ENCODE results near the gene CCDC63.
"Not testable (repeated sequence)": the region's sequence is repeated elsewhere in the genome, so short reads cannot be mapped to it uniquely, and the experiment has no call there.

CCDC63 gene

DNA sequence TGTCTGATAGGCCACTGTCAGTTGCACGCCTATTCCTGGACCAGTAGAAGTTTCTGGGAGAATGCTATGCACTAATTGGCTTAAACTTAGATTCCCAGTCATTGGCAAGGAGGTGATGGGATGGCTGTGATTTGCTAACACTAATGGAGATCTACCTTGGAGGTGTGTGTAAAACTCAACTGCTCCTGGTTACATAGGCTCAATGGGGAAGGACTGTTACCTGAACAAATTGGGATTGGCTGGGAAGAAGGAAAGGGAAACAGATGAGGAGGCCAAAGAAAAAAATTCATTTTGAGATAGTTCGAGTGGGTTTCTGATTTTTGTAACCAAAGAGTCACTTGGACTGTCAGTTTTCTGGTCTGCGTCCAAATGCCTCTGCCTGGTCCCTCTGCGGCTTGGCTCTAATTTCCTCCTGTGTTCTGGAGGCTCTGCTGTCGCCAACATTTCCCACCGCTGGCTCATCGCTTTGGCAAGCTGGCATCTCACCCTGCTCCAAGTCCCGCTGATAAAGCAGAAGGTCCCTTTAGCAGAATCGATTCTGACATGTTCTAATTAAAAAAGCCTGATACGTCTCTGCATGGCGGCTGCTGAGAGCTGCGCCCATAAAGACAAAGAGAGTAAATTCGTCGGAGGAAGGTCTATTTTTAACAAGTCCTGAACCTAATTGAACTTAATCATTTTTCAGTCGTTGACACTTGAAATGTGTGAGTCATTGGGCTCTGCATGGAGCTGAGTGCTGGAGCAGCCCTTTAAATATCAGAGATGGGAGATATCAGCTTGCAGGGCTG lies 2.0 kb upstream of the CCDC63 start:
- no peak for DNase-seq

GRCh38 chr12:110845339-110845682 lies 1.5 kb upstream of the CCDC63 start:
- no peak for DNase-seq

DNA sequence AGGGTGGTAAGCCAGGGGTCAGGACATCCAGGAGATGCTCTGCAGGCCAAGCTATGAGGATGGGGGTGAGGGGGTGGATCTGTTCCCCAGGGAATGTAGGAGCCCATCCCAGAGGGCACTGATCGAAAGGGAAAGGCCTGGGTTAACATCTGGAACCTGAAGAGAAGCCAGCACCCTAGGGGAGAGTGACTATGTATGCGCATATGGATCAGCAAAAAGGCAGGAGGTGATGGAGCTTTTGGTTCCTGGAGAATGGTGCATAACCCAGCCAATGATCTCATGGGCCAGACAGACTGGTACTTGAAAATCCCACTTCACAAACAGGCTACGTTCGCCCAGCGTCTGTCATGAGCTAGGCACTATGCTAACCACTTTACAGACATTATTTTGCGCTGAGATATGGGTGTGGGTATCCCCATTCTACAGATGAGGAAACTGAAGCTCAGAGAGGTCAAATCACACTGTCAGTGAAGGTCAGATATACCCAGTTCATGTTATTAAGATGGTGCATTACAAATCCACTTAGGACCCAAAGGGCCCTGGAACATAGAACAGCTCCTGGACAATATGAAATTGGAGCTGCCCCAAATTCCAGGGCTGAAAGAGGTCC lies 1.6 kb downstream of the CCDC63 start:
- no peak for DNase-seq

DNA sequence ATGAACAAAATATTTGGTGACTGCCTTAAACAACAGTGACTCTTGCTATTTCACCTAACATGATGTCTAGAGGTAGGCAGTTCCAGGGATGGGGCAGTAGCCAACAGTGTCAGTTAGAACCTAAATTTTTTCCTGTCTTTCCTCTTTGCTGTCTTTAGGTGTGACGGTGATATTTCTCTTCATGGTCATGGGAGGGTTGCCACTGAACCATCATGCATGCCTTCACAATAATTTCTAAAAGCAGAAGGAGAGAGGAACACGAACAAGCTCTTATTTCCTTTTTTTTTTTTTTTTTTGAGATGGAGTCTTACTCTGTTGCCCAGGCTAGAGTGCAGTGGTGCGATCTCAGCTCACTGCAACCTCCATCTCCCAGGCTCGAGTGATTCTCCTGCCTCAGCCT lies 2.4 kb downstream of the CCDC63 start:
- no peak for DNase-seq

DNA sequence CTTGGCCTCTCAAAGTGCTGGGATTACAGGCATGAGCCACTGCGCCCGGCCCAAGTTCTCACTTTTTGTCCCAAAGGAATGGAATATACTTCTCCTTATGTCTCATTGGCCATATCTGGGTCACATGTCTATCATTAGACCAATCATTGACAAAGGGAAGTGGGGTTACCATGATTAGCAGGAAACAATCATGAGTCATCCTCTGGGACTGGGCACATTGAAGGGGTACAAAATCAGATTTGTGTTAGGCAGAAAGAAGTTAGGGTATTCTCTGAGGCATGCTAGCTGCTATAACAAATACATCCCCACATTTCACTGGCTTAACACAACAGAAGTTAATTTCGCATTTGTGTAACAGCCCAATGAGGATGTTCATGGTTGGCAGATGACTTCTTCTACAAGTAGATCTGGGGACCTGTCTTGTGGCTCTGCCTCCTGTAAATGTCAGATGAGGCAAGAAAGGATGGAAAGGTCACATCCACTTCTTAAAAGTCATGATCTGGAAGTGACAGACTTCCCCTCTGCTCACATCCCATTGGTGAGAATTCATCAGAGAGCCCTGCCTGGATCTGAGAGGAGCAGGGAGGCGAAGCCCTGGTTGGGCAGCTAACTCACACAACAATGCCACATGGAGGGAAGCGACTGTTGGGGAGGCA lies 3.1 kb downstream of the CCDC63 start:
- DNase-seq, result no peak

DNA sequence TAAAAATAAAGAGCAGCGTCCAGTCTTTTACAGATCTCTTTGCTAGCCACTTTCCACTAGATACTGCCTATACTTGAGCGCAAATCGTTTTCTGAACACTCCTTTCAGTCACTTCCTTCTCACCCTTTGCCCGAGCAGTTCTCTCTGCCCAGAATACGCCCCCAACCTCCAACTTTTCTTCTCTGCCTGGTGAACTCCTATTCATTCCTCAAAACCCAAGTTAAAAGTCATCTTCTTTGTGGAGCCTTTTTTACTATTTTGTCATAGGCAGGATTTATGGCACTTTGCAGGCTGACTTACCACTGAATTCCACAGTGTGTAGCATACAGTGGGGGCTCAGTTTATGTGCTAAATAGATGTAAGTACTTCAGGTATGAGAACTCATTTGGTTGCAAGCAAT lies 4.0 kb downstream of the CCDC63 start:
- DNase-seq, result no peak

- DNase-seq, result no peak
Measured at GRCh38 chr12:110853836-110854235, 7.0 kb downstream of the CCDC63 start.

DNA sequence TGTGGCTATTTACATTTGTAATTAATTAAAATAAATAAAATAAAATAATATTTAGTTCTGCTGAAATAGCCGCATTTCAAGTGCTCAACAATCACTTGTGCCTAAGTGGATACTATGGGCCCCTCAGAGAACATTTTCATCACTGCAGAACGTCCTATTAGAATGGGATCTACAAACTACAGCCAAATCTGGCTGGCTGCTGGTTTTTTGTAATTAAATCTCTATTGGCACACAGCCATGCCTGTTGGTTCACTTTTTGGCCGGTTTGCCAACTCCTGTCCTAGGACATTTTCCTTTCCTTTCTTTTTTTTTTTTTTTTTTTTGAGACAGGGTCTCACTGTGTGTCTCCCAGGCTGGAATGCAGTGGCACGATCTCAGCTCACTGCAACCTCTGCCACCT lies 9.8 kb downstream of the CCDC63 start:
- DNase-seq, result no peak

- DNase-seq, result no peak
Measured at GRCh38 chr12:110857528-110857927, 10.7 kb downstream of the CCDC63 start.

GRCh38 chr12:110857954-110858353 lies 11.2 kb downstream of the CCDC63 start:
- DNase-seq, result not testable (repeated sequence)

- no peak for DNase-seq
Measured at GRCh38 chr12:110858848-110859247, 12.1 kb downstream of the CCDC63 start.

DNA sequence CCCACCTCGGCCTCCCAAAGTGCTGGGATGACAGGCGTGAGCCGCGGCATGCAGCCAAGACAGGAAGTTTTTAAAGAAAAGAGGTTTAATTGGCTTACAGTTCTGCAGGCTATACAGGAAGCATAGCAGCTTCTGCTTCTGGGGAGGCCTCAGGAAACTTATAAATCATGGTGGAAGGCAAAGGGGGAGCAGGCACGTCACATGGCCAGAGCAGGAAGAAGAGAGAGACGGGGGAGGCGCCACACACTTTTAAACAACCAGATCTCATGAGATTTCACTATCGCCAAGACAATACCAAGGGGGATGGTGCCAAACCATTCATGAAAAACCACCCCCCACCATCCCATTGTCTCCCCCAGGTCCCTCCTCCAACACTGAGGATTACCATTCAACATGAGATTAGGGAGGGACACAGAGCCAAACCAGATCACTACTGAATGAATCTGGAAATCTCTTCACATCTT lies 14.1 kb downstream of the CCDC63 start:
- DNase-seq, result no peak

GRCh38 chr12:110861729-110862128 lies 14.9 kb downstream of the CCDC63 start:
- DNase-seq, result no peak

DNA sequence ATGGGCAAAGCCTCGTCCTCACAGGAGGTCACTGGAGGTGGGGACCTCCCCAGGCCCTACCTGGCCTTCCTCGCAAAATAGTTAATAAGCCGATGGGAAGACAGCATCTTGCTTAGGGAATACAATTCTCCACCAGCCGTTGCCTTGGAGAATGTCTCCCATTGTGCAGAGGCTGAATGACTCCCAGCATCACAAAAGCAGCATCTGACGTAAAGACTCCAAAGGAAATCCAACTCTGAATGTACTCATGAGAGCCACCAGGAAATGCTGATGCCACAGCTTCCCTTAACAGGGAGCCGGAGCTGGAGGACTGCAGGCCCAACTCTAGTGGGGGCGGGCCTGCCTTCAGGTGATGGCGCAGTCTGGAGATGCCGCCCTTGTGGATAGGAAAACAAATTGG lies 15.5 kb downstream of the CCDC63 start:
- no peak for DNase-seq

GRCh38 chr12:110863161-110863560 lies 16.4 kb downstream of the CCDC63 start:
- DNase-seq, result no peak

DNA sequence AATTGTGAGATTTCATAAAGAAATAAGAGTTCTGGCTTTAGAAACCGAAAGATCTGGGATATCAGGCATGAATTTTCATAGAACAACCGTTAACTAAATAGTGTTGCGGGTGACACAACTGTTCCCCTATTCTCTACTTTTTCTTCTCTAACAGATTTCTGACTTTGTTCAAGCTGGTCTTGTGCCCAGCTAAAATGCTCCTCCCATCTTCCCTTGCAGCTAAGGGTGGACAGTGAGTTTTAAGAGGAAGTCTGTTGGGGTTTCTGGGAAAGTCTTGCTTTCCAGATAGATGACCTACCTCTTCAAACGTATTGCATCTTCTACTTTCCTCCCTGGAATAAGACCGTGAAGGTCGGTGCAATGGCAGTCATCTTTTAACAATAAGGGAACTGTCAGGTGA lies 18.7 kb downstream of the CCDC63 start:
- DNase-seq, result no peak

DNA sequence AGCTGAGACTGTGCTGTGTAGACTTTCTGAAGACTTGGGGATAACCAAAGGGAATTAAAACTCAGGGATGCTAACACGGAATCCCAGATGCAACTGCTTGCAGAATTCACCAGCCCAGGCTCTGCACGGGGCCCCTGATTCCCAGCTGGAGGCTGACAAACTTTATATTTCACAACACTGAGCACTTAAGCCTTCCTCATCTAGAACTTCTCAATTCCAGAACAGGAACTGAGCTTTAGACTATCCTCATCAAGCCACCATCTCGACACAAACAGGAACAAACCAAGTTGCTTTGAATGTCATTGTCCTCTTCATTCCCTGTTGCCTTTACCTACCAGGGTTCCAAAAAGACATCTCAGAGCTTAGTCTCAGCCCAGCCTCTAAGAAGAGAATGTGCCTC lies 22.2 kb downstream of the CCDC63 start:
- DNase-seq, result no peak

- no peak for DNase-seq
Measured at GRCh38 chr12:110869803-110870202, 23.0 kb downstream of the CCDC63 start.

DNA sequence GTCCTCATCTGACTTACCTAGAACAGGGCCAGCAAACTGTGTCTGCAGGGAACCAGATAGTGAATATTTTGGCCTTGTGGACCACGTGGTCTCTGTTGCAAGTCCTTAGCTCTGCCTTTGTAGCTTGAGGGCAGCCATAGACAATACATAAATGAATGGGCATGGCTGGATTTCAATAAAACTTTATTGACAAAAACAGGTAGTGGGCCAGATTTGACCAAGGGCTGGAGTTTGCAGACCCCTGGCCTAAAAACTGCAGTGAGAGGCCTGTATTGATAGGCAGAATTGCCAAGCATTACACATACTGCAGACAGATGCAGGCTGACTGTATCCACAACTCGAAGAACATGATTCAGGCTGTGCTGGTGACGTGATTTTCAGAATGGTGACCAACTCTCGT lies 25.3 kb downstream of the CCDC63 start:
- DNase-seq, result no peak

DNA sequence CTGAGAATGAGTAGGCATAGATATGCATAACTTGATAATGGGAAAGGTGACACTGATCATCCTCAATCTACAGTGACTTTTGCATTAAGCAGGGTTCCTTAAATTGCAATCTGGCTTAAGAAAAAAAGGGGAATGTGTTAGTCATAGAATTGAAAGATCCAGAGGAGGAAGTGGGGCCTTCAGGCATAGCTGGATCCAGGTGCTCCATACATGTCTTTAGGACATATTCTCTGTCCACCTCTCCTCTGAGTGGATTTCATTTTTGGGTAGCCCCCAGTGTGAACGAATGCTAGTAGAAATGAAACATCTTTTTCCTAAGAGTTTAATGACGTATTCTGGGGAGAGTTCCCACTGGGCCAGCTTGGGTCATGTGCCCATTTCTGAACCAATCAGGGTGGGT lies 27.6 kb downstream of the CCDC63 start:
- no peak for DNase-seq

DNA sequence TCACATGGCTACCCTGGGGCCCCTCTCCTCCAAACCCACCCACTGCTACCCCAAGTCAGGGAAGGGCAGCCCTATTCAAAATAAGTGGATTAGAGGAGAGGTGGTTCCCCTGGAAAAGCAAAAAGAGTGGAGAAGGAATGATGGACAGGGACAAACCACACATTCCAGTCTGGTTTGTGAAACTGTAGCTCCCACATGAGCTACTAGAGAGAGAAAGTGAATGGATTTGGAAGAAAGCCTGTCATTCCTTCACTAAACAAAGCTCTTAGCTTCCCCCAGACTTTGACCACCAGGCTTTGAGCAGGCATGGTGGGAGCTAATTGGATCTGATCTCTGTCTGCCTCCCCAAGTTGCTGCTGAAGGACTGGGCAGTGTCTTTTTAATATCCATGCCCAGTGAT lies 28.0 kb downstream of the CCDC63 start:
- DNase-seq, result no peak

DNA sequence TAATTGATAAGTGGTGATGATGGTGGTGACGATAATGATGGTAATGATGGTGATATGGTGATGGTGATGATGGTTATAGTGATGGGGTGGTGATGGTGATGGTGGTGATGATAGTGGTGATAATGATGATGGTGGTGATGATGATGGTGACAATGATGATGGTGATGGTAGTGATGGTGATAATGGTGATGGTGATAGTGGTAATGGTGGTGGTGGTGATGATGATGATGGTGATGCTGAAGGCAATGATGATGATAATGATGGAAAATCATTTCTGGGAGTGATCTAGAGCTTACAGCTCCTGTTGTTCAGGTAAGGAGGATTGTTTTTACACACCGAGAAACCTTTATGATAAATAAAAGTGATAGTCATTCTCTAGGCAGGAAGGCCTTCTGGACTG lies 33.9 kb downstream of the CCDC63 start:
- DNase-seq, result no peak

DNA sequence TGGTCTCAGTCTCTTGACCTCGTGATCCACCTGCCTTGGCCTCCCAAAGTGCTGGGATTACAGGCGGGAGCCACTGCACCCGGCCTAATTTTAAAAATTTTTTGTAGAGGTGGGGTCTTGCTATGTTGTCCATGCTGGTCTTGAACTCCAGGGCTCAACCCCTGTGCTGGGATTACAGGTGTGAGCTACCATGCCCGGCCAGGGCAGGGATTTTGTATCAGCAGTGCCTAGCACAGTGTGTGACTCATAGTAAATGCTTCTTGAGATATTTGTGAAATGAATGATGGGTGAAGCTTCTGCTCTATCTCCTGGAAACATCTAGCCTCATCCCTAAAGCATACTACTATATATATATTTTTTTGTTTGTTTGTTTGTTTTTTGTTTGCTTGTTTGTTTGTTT lies 36.5 kb downstream of the CCDC63 start:
- no peak for DNase-seq

DNA sequence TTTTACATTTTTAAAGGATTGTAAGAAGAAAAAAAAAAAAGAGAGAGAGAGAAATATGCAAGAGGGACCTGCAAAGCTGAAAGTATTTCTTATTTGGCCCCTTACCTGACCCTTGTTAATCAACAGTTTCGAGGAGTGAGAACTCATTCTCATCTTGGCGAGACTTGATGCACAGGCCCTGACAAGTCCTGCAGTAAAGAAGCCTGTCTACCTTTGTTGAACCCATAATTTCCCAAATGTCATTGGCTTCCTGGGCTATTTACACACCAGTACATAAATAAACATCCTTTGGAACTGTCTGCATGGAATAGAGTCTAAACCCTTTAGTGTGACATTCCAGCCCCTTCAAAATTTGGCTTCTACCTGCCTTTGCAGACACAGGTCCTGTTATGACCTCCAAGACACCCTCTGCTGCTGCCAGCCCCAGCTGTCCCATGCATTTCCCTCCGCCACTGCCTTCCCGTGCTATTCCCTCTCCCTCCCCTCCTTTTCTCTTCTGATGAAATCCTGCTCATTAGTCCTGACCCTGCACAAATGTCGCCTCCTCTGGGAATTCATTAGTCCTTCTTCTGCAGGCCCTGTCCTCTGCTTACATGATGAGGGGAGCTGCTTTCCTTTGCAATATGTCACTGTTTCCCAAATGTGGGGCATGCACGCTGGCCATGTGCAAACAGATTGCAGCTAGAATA lies 38.5 kb downstream of the CCDC63 start:
- DNase-seq, result no peak
